ENCODE measurements around the gene CCDC138.

The CCDC138 gene

DNA sequence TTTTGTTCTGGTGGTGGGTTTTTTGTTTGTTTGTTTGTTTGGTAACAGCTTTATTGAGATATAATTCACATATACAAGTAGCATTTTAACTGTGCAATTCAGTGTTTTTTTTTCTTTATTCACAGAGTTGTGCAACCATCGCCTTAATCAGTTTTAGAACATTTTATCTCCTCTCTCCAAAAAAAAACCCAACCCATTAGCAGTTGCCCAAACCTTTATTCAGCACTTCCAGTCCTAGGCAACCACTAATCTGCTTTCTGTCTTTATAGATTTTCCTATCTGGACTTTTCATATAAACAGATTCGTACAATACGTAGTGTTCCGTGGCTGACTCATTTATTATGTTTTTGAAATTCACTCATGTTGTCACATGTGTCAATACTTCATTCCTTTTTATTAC is 38.7 kb downstream of the CCDC138 start:
- H3K27ac ChIP-seq (ENCODE audit: low read length, poor library complexity, severe bottlenecking), result no peak overlapping the region
- H2BK15ac ChIP-seq (ENCODE audit: low read depth, poor library complexity, severe bottlenecking), result no peak overlapping the region
- DNase-seq, result no peak
- no peak overlapping the region for H3K14ac ChIP-seq (ENCODE audit: low read length in 2 of 2)
- H4K91ac ChIP-seq (ENCODE audit: low read length), result no peak overlapping the region
- H2BK12ac ChIP-seq (ENCODE audit: low read length in 2 of 2), result no peak overlapping the region
- no peak overlapping the region for H3K23ac ChIP-seq (ENCODE audit: low read length in 2 of 2)
- no peak overlapping the region for H4K8ac ChIP-seq (ENCODE audit: low read length)
- no peaks in the 10 kb centered on the region for H3K4me1 ChIP-seq (ENCODE audit: control insufficient read depth, insufficient read depth, low read depth, low read length)
- no peak overlapping the region for H2BK5ac ChIP-seq (ENCODE audit: low read depth, low read length, poor library complexity, severe bottlenecking)
- H3K27me3 ChIP-seq (ENCODE audit: control insufficient read depth in 1 of 2, insufficient read depth in 1 of 2, low read length in 2 of 2), result no peaks in the 10 kb centered on the region
- no peak overlapping the region for H3K4ac ChIP-seq (ENCODE audit: low read depth in 1 of 2, low read length in 2 of 2)
- H3K18ac ChIP-seq (ENCODE audit: low read depth in 1 of 2, low read length in 2 of 2), result no peak overlapping the region
- H2BK120ac ChIP-seq (ENCODE audit: low read depth, low read length), result no peak overlapping the region
- H3K9me3 ChIP-seq (ENCODE audit: control insufficient read depth, low read length), result peaks cover 5% of the 10 kb centered on the region
- H2AFZ ChIP-seq (ENCODE audit: low read depth, low read length), result no peak overlapping the region
- H3K9ac ChIP-seq (ENCODE audit: low read length), result no peak overlapping the region
- H3K36me3 ChIP-seq (ENCODE audit: control insufficient read depth in 1 of 2, insufficient read depth in 2 of 2, low read depth in 1 of 2, low read length in 2 of 2), result peaks cover 0 to 2% of the 10 kb centered on the region in 2 experiments
- no peaks in the 10 kb centered on the region for H3K79me1 ChIP-seq (replicated peaks; ENCODE audit: low read length, poor library complexity, severe bottlenecking)
- no peak overlapping the region for H3K4me3 ChIP-seq (ENCODE audit: insufficient read depth in 1 of 2, low read depth in 1 of 2, low read length in 2 of 2)
- WGBS, result 74% methylated on average over 4 of the region's 4 CpGs
- no peak overlapping the region for H2AK5ac ChIP-seq (ENCODE audit: low read length, severe bottlenecking)
- no peak overlapping the region for H3K4me2 ChIP-seq (ENCODE audit: low read length, poor library complexity, severe bottlenecking)

DNA sequence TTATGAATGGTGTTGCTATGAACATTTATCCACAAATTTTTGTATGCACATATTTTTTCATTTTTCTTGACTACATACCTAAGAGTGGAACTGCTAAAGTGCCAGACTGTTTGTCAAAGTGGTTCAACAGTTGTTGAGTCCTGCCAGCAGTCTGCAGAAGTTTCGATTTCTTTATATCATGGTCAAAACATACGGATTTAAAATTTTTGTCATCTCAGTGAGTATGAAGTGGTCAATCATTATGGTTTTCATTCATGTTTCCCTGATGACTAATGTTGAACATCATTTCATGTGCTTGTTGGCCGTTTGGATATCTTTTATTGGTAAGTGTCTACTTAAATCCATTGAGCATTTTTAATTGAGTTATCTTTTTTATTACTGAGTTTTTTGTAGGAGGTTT is 39.2 kb downstream of the CCDC138 start:
- DNase-seq, result no peak
- Histone ChIP-seq H3K4me3 (ENCODE audit: insufficient read depth in 1 of 2, low read depth in 1 of 2, low read length in 2 of 2) (no peak overlapping the region), H2AFZ (ENCODE audit: low read depth, low read length) (no peak overlapping the region), H3K79me1 (replicated peaks; ENCODE audit: low read length, poor library complexity, severe bottlenecking) (no peaks in the 10 kb centered on the region), H3K36me3 (ENCODE audit: control insufficient read depth in 1 of 2, insufficient read depth in 2 of 2, low read depth in 1 of 2, low read length in 2 of 2) (no peaks in the 10 kb centered on the region), H2BK15ac (ENCODE audit: low read depth, poor library complexity, severe bottlenecking) (no peak overlapping the region), H3K18ac (ENCODE audit: low read depth in 1 of 2, low read length in 2 of 2) (no peak overlapping the region), H4K91ac (ENCODE audit: low read length) (no peak overlapping the region), H3K4ac (ENCODE audit: low read depth in 1 of 2, low read length in 2 of 2) (no peak overlapping the region), H3K27ac (ENCODE audit: low read length, poor library complexity, severe bottlenecking) (no peak overlapping the region), H3K9me3 (ENCODE audit: control insufficient read depth, low read length) (peaks cover under 1% of the 10 kb centered on the region), H3K4me1 (ENCODE audit: control insufficient read depth, insufficient read depth, low read depth, low read length) (no peaks in the 10 kb centered on the region), H3K9ac (ENCODE audit: low read length) (no peak overlapping the region), H2BK120ac (ENCODE audit: low read depth, low read length) (no peak overlapping the region), H2BK12ac (ENCODE audit: low read length in 2 of 2) (no peak overlapping the region), H3K14ac (ENCODE audit: low read length in 2 of 2) (no peak overlapping the region), H3K27me3 (ENCODE audit: control insufficient read depth in 1 of 2, insufficient read depth in 1 of 2, low read length in 2 of 2) (no peaks in the 10 kb centered on the region), H4K8ac (ENCODE audit: low read length) (no peak overlapping the region), H3K4me2 (ENCODE audit: low read length, poor library complexity, severe bottlenecking) (no peak overlapping the region), H2AK5ac (ENCODE audit: low read length, severe bottlenecking) (no peak overlapping the region), H3K23ac (ENCODE audit: low read length in 2 of 2) (no peak overlapping the region), H2BK5ac (ENCODE audit: low read depth, low read length, poor library complexity, severe bottlenecking) (no peak overlapping the region)
- WGBS, result 93% methylated on average over 3 of the region's 3 CpGs

DNA sequence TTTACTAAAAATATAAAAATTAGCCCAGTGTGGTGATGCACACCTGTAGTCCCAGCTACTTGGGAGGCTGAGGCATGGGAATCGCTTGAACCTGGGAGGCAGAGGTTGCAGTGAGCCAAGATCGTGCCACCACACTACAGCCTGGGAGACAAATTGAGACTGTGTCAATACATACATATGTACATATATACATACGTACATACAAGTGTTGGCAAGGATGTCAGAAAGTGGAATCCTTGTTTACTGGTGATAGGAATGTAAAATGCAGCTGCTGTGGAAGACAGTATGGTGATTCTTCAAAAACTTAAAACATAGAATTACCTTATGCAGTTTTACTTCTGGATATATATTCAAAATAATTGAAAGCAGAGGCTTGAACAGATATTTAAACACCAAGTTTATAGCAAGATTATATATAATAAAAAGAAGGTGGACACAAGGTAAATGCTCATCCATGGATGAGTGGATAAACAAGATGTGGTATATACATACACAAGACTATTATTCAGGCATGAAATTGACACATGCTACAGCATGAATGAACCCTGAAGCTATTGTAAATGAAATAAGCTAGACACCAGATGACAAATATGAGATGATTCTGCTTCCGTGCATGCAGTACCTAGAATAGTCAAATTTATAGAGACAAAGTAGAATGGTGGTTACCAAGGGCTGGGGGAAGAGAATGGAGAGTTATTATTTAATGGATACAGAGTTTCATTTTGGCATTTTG is 43.2 kb downstream of the CCDC138 start:
- Histone ChIP-seq H2AFZ (ENCODE audit: low read depth, low read length) (no peak overlapping the region), H3K4me3 (ENCODE audit: insufficient read depth in 1 of 2, low read depth in 1 of 2, low read length in 2 of 2) (no peak overlapping the region), H2BK5ac (ENCODE audit: low read depth, low read length, poor library complexity, severe bottlenecking) (no peak overlapping the region), H3K4ac (ENCODE audit: low read depth in 1 of 2, low read length in 2 of 2) (no peak overlapping the region), H3K36me3 (ENCODE audit: control insufficient read depth in 1 of 2, insufficient read depth in 2 of 2, low read depth in 1 of 2, low read length in 2 of 2) (no peaks in the 10 kb centered on the region), H3K79me1 (replicated peaks; ENCODE audit: low read length, poor library complexity, severe bottlenecking) (no peaks in the 10 kb centered on the region), H3K27me3 (ENCODE audit: control insufficient read depth in 1 of 2, insufficient read depth in 1 of 2, low read length in 2 of 2) (no peaks in the 10 kb centered on the region), H2BK12ac (ENCODE audit: low read length in 2 of 2) (no peak overlapping the region), H3K27ac (ENCODE audit: low read length, poor library complexity, severe bottlenecking) (no peak overlapping the region), H3K23ac (ENCODE audit: low read length in 2 of 2) (no peak overlapping the region), H3K9me3 (ENCODE audit: control insufficient read depth, low read length) (peaks cover 6% of the 10 kb centered on the region), H3K14ac (ENCODE audit: low read length in 2 of 2) (no peak overlapping the region), H2AK5ac (ENCODE audit: low read length, severe bottlenecking) (no peak overlapping the region), H4K8ac (ENCODE audit: low read length) (no peak overlapping the region), H3K4me1 (ENCODE audit: control insufficient read depth, insufficient read depth, low read depth, low read length) (no peaks in the 10 kb centered on the region), H3K9ac (ENCODE audit: low read length) (no peak overlapping the region), H3K18ac (ENCODE audit: low read depth in 1 of 2, low read length in 2 of 2) (no peak overlapping the region), H2BK120ac (ENCODE audit: low read depth, low read length) (no peak overlapping the region), H3K4me2 (ENCODE audit: low read length, poor library complexity, severe bottlenecking) (no peak overlapping the region), H2BK15ac (ENCODE audit: low read depth, poor library complexity, severe bottlenecking) (no peak overlapping the region), H4K91ac (ENCODE audit: low read length) (no peak overlapping the region)
- WGBS, result over 99% methylated on average over 3 of the region's 4 CpGs
- no peak for DNase-seq

DNA sequence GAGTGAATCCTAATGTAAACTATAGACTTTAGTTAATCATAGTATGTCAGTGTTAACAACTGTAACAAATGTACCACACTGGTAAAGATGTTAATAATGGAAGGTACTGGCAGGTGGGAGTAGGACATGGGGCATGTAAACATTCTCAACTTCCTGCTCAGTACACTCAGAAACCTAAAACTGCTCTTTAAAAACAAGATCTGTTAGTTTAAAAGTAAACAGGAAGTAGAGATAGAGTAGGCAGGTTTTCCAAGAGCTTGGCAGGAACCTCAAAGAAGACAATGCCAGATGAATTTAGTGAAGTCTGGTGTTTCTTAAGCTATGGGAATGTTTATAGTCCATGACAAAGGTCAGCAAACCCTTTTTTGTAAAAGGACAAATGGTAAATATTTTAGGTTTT is 46.6 kb downstream of the CCDC138 start:
- no peak overlapping the region for H3K18ac ChIP-seq (ENCODE audit: low read depth in 1 of 2, low read length in 2 of 2)
- H2BK5ac ChIP-seq (ENCODE audit: low read depth, low read length, poor library complexity, severe bottlenecking), result no peak overlapping the region
- H3K27me3 ChIP-seq (ENCODE audit: control insufficient read depth in 1 of 2, insufficient read depth in 1 of 2, low read length in 2 of 2), result no peaks in the 10 kb centered on the region
- DNase-seq, result peak; percentile 51
- H3K23ac ChIP-seq (ENCODE audit: low read length in 2 of 2), result no peak overlapping the region
- H2BK120ac ChIP-seq (ENCODE audit: low read depth, low read length), result no peak overlapping the region
- no peak overlapping the region for H4K8ac ChIP-seq (ENCODE audit: low read length)
- H2AFZ ChIP-seq (ENCODE audit: low read depth, low read length), result no peak overlapping the region
- no peak overlapping the region for H3K4me3 ChIP-seq (ENCODE audit: insufficient read depth in 1 of 2, low read depth in 1 of 2, low read length in 2 of 2)
- H3K36me3 ChIP-seq (ENCODE audit: control insufficient read depth in 1 of 2, insufficient read depth in 2 of 2, low read depth in 1 of 2, low read length in 2 of 2), result peaks cover 0 to 2% of the 10 kb centered on the region in 2 experiments
- H2AK5ac ChIP-seq (ENCODE audit: low read length, severe bottlenecking), result no peak overlapping the region
- H3K9me3 ChIP-seq (ENCODE audit: control insufficient read depth, low read length), result peaks cover 33% of the 10 kb centered on the region
- no peak overlapping the region for H3K27ac ChIP-seq (ENCODE audit: low read length, poor library complexity, severe bottlenecking)
- no peaks in the 10 kb centered on the region for H3K79me1 ChIP-seq (replicated peaks; ENCODE audit: low read length, poor library complexity, severe bottlenecking)
- no peak overlapping the region for H3K9ac ChIP-seq (ENCODE audit: low read length)
- no peak overlapping the region for H4K91ac ChIP-seq (ENCODE audit: low read length)
- H3K14ac ChIP-seq (ENCODE audit: low read length in 2 of 2), result no peak overlapping the region
- no peak overlapping the region for H3K4me2 ChIP-seq (ENCODE audit: low read length, poor library complexity, severe bottlenecking)
- H2BK15ac ChIP-seq (ENCODE audit: low read depth, poor library complexity, severe bottlenecking), result no peak overlapping the region
- H3K4me1 ChIP-seq (ENCODE audit: control insufficient read depth, insufficient read depth, low read depth, low read length), result no peaks in the 10 kb centered on the region
- H3K4ac ChIP-seq (ENCODE audit: low read depth in 1 of 2, low read length in 2 of 2), result no peak overlapping the region
- H2BK12ac ChIP-seq (ENCODE audit: low read length in 2 of 2), result no peak overlapping the region
